A549 treated with CpdA at 1 μM for 4 hours (cell line): ENCODE measurements around the gene OTOL1. TPM values are rescaled to one million over a fixed set of nuclear protein-coding genes. Genes with fewer than 3 reads are reported as not detected.

Source experiments
- total RNA-seq: library from RNA; stranded (reverse); fragments of 200-300 nt; extraction: Qiagen RNA extraction; gene quantifications from 5 replicates; pipeline ENCODE4 v1.2.3, GENCODE V29; 2022; ENCODE audit warnings: low read depth

The OTOL1 gene
- total RNA-seq: not detected in 5 replicates

GRCh38 chr3:161496508-161496907 is at the start of gene OTOL1:
Gene OTOL1, plus strand, starts transcription at chr3:161496808. Its CDS starts 0 bp downstream, at chr3:161496808.

Other genes starting within 250 kb of the OTOL1 start
- gene SPTSSB, start 125.3 kb upstream of the OTOL1 start, total RNA-seq: not detected in 5 replicates